Right lobe of liver (tissue), 4 donors: Measurements from ENCODE around the gene SCMH1.

Source experiments
- CTCF ChIP-seq, 4 donors: fragments of 200-600 bp in 3 of 4; fragments of 450-650 bp in 1 of 4; IDR thresholded peaks; one replicate each; pipeline versions ENCODE4 v1.5.1 to v1.8.0; 2016 to 2022; ENCODE audit warnings: antibody characterized with exemption in 4 of 4, mild to moderate bottlenecking in 2 of 4
- POLR2A ChIP-seq: fragments of 450-650 bp; IDR thresholded peaks from one replicate; pipeline ENCODE4 v1.6.1; 2017; ENCODE audit warnings: antibody characterized with exemption, mild to moderate bottlenecking
- donor health status: DM: no; HTN: no; CAD: no.
- donor health status: DM: no; HTN: no; CAD: no.
- donor health status: DM: no; HTN: yes; CAD: no.

GRCh38 chr1:40986328-40986783 lies 255.8 kb downstream of the SCMH1 start:
- TF ChIP-seq POLR2A (peak; percentile 9), CTCF (IDR thresholded peaks at IDR 0.05) (no peak)
